HG03039 (cell line): ENCODE data around the gene UBQLNL.

Experiments
- ATAC-seq: cut with Tn5 transposase; IDR thresholded peaks from one replicate; pipeline ENCODE4 v1.9.1; 2021; ENCODE audit warnings: mild to moderate bottlenecking, moderate library complexity; ENCODE audit not compliant: unreplicated experiment

Gene UBQLNL

GRCh38 chr11:5507933-5508305 lies 8.6 kb downstream of the UBQLNL start:
- no peak for ATAC-seq

GRCh38 chr11:5507177-5507932 lies 9.1 kb downstream of the UBQLNL start:
- no peak for ATAC-seq

GRCh38 chr11:5505363-5506048 lies 11.0 kb downstream of the UBQLNL start:
- no peak for ATAC-seq

- no peak for ATAC-seq
Observed at GRCh38 chr11:5504403-5504921, 12.0 kb downstream of the UBQLNL start.

- ATAC-seq = no peak
Observed at GRCh38 chr11:5500393-5500801, 16.1 kb downstream of the UBQLNL start.

- no peak for ATAC-seq
Observed at GRCh38 chr11:5499671-5500070, 16.8 kb downstream of the UBQLNL start.

GRCh38 chr11:5489576-5490357 lies 26.7 kb downstream of the UBQLNL start:
- no peak for ATAC-seq

- ATAC-seq = no peak
Observed at GRCh38 chr11:5488798-5489399, 27.6 kb downstream of the UBQLNL start.

- ATAC-seq = no peak
Observed at GRCh38 chr11:5488385-5488784, 28.1 kb downstream of the UBQLNL start, which contains the start of gene OR52D1. Gene OR52D1 (plus strand): TSS chr11:5488685. CDS start chr11:5488707, 22 bp downstream.

GRCh38 chr11:5486421-5486820 lies 30.1 kb downstream of the UBQLNL start:
- ATAC-seq = no peak

GRCh38 chr11:5486003-5486402 lies 30.5 kb downstream of the UBQLNL start:
- no peak for ATAC-seq

- peak; percentile 58 for ATAC-seq
Observed at GRCh38 chr11:5476186-5476819, 40.2 kb downstream of the UBQLNL start.

- no peak for ATAC-seq
Observed at GRCh38 chr11:5473921-5474320, 42.6 kb downstream of the UBQLNL start.

- no peak for ATAC-seq
Observed at GRCh38 chr11:5467527-5467926, 49.0 kb downstream of the UBQLNL start.
